Natural killer cell (primary cell): Measurements from ENCODE around the gene MIP. TPM values are rescaled to one million over a fixed set of nuclear protein-coding genes. Genes with fewer than 3 reads are reported as not detected.

Experiments
- ATAC-seq, 3 donors: fragments of 150-1000 bp in 2 of 3; fragments of 200-7000 bp in 1 of 3; cut with Tn5 transposase; 1 replicate in 1 of 3; 2 replicates in 2 of 3; pipeline ENCODE4 v1.10.0; 2021; ENCODE audit warnings: mild to moderate bottlenecking in 2 of 3, moderate library complexity in 2 of 3
- DNase-seq, 2 donors: peaks; one replicate each; pipeline versions ENCODE4 v3.0.0 to v3.0.0-alpha.2; 2013 to 2021; ENCODE audit warnings: mixed read lengths in 1 of 2
- H3K27ac ChIP-seq: one replicate; pipeline ENCODE4 v1.5.1; 2013; ENCODE audit warnings: mild to moderate bottlenecking, low read length
- H3K27me3 ChIP-seq: one replicate; pipeline ENCODE4 v1.6.1; 2013; ENCODE audit warnings: low read length; ENCODE audit not compliant: control insufficient read depth, insufficient read depth
- H3K36me3 ChIP-seq: one replicate; pipeline ENCODE4 v1.6.1; 2013; ENCODE audit warnings: low read length; ENCODE audit not compliant: control insufficient read depth, insufficient read depth
- H3K4me1 ChIP-seq: one replicate; pipeline ENCODE4 v1.6.1; 2013; ENCODE audit warnings: low read length; ENCODE audit not compliant: control insufficient read depth, insufficient read depth
- H3K4me3 ChIP-seq: one replicate; pipeline ENCODE4 v1.5.1; 2013; ENCODE audit warnings: low read length
- H3K9me3 ChIP-seq: one replicate; pipeline ENCODE4 v1.6.1; 2013; ENCODE audit warnings: low read length; ENCODE audit not compliant: control insufficient read depth, insufficient read depth
- H3K27ac Mint-ChIP-seq, 2 donors: one replicate each; pipeline ENCODE4 v1.8.0; 2022; ENCODE audit warnings: mild to moderate bottlenecking in 2 of 2, mixed read lengths in 2 of 2, moderate library complexity in 1 of 2
- H3K27me3 Mint-ChIP-seq, 2 donors: one replicate each; pipeline ENCODE4 v1.8.0; 2022; ENCODE audit warnings: low read depth in 2 of 2, mixed read lengths in 2 of 2
- H3K36me3 Mint-ChIP-seq: one replicate; pipeline ENCODE4 v1.8.0; 2022; ENCODE audit warnings: mixed read lengths
- H3K4me1 Mint-ChIP-seq, 2 donors: one replicate each; pipeline ENCODE4 v1.8.0; 2022; ENCODE audit warnings: mixed read lengths in 2 of 2
- H3K4me3 Mint-ChIP-seq: one replicate; pipeline ENCODE4 v1.8.0; 2022; ENCODE audit warnings: mild to moderate bottlenecking, moderate library complexity, mixed read lengths
- H3K9me3 Mint-ChIP-seq, 2 donors: one replicate each; pipeline ENCODE4 v1.8.0; 2022; ENCODE audit warnings: mixed read lengths in 2 of 2
- WGBS: methylation state at CpG from one replicate; pipeline ENCODE4 v1.1.7; 2013; ENCODE audit warnings: missing lambda C conversion rate; ENCODE audit not compliant: insufficient coverage; 5-methylcytosine and 5-hydroxymethylcytosine counted together
- intact Hi-C: fragments of 100-400 bp; cut with micrococcal nuclease; formaldehyde crosslinking; loops from one replicate; pipeline ENCODE4 v1.14.2; 2022
- total RNA-seq, 4 donors: library from RNA; stranded (reverse); fragments of 120-200 nt in 1 of 4; gene quantifications; one replicate each; pipeline versions ENCODE4 v1.2.3 to v1.2.4, GENCODE V29; 2013 to 2022
- TF ChIP-seq, protein P1 (sequence below): fragments of 200-600 bp; IDR thresholded peaks from one replicate; pipeline ENCODE4 v1.8.0; 2022; ENCODE audit warnings: antibody characterized with exemption

MIP gene
- total RNA-seq, 3 donors from 2014 or later (not counting 1 experiment from before 2014, with no cell fraction given): not detected

GRCh38 chr12:56437430-56438176 is 16.9 kb downstream of the MIP start:
- H3K27me3 ChIP-seq: no peaks in the 10 kb centered on the region
- Mint-ChIP-seq H3K27ac (no peak overlapping the region), H3K9me3 (no peaks in the 10 kb centered on the region), H3K36me3 (no peaks in the 10 kb centered on the region), H3K4me1 (no peaks in the 10 kb centered on the region), H3K27me3 (no peaks in the 10 kb centered on the region), H3K4me3 (no peak overlapping the region)
- TF ChIP-seq, protein P1, sequence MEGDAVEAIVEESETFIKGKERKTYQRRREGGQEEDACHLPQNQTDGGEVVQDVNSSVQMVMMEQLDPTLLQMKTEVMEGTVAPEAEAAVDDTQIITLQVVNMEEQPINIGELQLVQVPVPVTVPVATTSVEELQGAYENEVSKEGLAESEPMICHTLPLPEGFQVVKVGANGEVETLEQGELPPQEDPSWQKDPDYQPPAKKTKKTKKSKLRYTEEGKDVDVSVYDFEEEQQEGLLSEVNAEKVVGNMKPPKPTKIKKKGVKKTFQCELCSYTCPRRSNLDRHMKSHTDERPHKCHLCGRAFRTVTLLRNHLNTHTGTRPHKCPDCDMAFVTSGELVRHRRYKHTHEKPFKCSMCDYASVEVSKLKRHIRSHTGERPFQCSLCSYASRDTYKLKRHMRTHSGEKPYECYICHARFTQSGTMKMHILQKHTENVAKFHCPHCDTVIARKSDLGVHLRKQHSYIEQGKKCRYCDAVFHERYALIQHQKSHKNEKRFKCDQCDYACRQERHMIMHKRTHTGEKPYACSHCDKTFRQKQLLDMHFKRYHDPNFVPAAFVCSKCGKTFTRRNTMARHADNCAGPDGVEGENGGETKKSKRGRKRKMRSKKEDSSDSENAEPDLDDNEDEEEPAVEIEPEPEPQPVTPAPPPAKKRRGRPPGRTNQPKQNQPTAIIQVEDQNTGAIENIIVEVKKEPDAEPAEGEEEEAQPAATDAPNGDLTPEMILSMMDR: no peak
- no peak overlapping the region for H3K4me3 ChIP-seq
- DNase-seq (no peak), ATAC-seq (no peak)
- 97% methylated on average over 11 of the region's 11 CpGs for WGBS
- intact Hi-C loops: no loop called here
- no peaks in the 10 kb centered on the region for H3K36me3 ChIP-seq
- no peak overlapping the region for H3K27ac ChIP-seq
- H3K9me3 ChIP-seq: no peaks in the 10 kb centered on the region
- no peaks in the 10 kb centered on the region for H3K4me1 ChIP-seq

DNA sequence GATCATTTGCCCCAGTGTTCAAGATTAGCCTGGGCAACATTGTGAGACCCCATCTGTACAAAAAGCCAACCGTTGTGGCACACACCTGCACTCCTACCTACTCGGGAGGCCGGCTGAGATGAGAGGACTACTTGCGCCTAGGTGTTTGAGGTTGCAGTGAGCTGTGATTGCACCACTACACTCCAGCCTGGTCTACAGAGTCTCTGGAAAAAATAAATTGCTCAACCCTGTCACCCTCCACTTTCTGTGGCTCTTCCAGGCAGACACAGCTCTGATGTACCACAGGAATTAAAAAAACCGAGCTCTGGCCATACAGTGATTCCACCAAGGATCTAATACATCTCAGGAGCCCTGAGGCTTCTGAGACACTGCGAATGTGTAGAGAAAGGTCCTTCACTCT is 19.6 kb downstream of the MIP start:
- Mint-ChIP-seq H3K4me3 (no peak overlapping the region), H3K27me3 (no peaks in the 10 kb centered on the region), H3K36me3 (peaks cover 4% of the 10 kb centered on the region), H3K27ac (no peak overlapping the region), H3K4me1 (no peaks in the 10 kb centered on the region), H3K9me3 (no peaks in the 10 kb centered on the region)
- Histone ChIP-seq H3K36me3 (peaks cover 10% of the 10 kb centered on the region), H3K27ac (no peak overlapping the region), H3K9me3 (no peaks in the 10 kb centered on the region), H3K27me3 (no peaks in the 10 kb centered on the region), H3K4me3 (no peak overlapping the region), H3K4me1 (no peaks in the 10 kb centered on the region)
- no peak for DNase-seq
- intact Hi-C loops: no loop called here
- ATAC-seq: no peak
- 89% methylated on average over 6 of the region's 6 CpGs for WGBS
- TF ChIP-seq, protein P1: no peak

DNA sequence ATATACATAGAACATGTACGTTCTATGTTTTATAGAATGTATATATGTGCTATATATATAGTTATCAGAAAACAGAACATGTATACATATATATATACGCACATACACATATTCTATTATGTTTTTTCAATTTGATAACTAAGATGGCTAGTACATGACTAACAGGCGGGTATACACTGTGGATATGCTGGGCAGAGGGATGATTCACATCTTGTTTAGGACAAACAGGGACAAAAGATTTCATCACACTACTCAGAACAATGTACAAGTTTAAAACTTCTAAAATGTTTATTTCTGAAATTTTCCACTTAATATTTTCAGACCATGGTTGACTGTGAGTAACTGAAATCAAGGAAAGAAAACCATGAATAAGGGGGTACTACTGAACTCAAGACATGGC is 22.6 kb downstream of the MIP start:
- WGBS: no CpG with 5 or more reads among the region's 3 CpGs
- no peaks in the 10 kb centered on the region for H3K4me1 Mint-ChIP-seq

More for the DNA sequence above, 22.6 kb downstream of the MIP start:
- Mint-ChIP-seq H3K9me3 (no peaks in the 10 kb centered on the region), H3K4me3 (no peak overlapping the region), H3K27ac (no peak overlapping the region), H3K27me3 (no peaks in the 10 kb centered on the region), H3K36me3 (peaks cover 14% of the 10 kb centered on the region)
- no peaks in the 10 kb centered on the region for H3K9me3 ChIP-seq
- no peak overlapping the region for H3K27ac ChIP-seq
- H3K4me1 ChIP-seq: no peaks in the 10 kb centered on the region
- H3K36me3 ChIP-seq: peaks cover 14% of the 10 kb centered on the region
- no peaks in the 10 kb centered on the region for H3K27me3 ChIP-seq
- DNase-seq: no peak
- intact Hi-C loops: no loop called here
- no peak for ATAC-seq
- TF ChIP-seq, protein P1: no peak
- H3K4me3 ChIP-seq: no peak overlapping the region
